H9 (cell line): ENCODE measurements around the gene CCDC28B. TPM values are rescaled to one million over a fixed set of nuclear protein-coding genes. Genes with fewer than 3 reads are reported as not detected.

ENCODE experiments used
- DNase-seq: peaks from one replicate; pipeline ENCODE4 v3.0.0-alpha.2; 2017
- H2AFZ ChIP-seq: one replicate; pipeline ENCODE4 v1.6.1; 2013; ENCODE audit warnings: mild to moderate bottlenecking, low read length, control low read depth, moderate library complexity
- H2AK5ac ChIP-seq: 2 replicates; pipeline ENCODE4 v1.6.1; 2013; ENCODE audit warnings: low read length, control low read depth, mixed read lengths; ENCODE audit not compliant: insufficient read length
- H2BK120ac ChIP-seq: one replicate; pipeline ENCODE4 v1.6.1; 2013; ENCODE audit warnings: low read depth, mild to moderate bottlenecking, low read length, control low read depth, inconsistent platforms; ENCODE audit not compliant: poor library complexity, severe bottlenecking
- H2BK12ac ChIP-seq: 2 replicates; pipeline ENCODE4 v1.6.1; 2013; ENCODE audit warnings: low read length, control low read depth, mixed read lengths, low read depth; ENCODE audit not compliant: insufficient read length
- H2BK15ac ChIP-seq: 2 replicates; pipeline ENCODE4 v1.6.1; 2013; ENCODE audit warnings: low read depth, low read length, control low read depth
- H2BK20ac ChIP-seq: one replicate; pipeline ENCODE4 v1.6.1; 2013; ENCODE audit warnings: low read depth, mild to moderate bottlenecking, low read length, control low read depth, inconsistent platforms; ENCODE audit not compliant: poor library complexity, severe bottlenecking
- H2BK5ac ChIP-seq: 2 replicates; pipeline ENCODE4 v1.6.1; 2013; ENCODE audit warnings: low read length, control low read depth, mixed read lengths; ENCODE audit not compliant: insufficient read length
- H3K14ac ChIP-seq: 2 replicates; pipeline ENCODE4 v1.6.1; 2013; ENCODE audit warnings: low read length, control low read depth; ENCODE audit not compliant: insufficient read depth
- H3K18ac ChIP-seq: 2 replicates; pipeline ENCODE4 v1.6.1; 2013; ENCODE audit warnings: low read depth, mild to moderate bottlenecking, mixed read lengths, low read length, control low read depth; ENCODE audit not compliant: insufficient read length
- H3K23ac ChIP-seq: 2 replicates; pipeline ENCODE4 v1.6.1; 2013; ENCODE audit warnings: low read length, control low read depth, mixed read lengths, low read depth; ENCODE audit not compliant: insufficient read length
- H3K23me2 ChIP-seq: 2 replicates; pipeline ENCODE4 v1.6.1; 2013; ENCODE audit warnings: low read depth, mild to moderate bottlenecking, mixed read lengths, low read length, control low read depth; ENCODE audit not compliant: insufficient read length, poor library complexity, severe bottlenecking
- H3K27ac ChIP-seq: 2 replicates; pipeline ENCODE4 v1.5.1; 2013; ENCODE audit warnings: low read length, control low read depth, mixed read lengths, low read depth; ENCODE audit not compliant: insufficient read length
- H3K27me3 ChIP-seq: 2 replicates; pipeline ENCODE4 v1.6.1; 2013; ENCODE audit warnings: low read length, control low read depth, inconsistent platforms; ENCODE audit not compliant: insufficient read depth
- H3K4ac ChIP-seq: 2 replicates; pipeline ENCODE4 v1.6.1; 2013; ENCODE audit warnings: low read depth, mild to moderate bottlenecking, control low read depth, inconsistent platforms, low read length, moderate library complexity
- H3K4me1 ChIP-seq: 2 replicates; pipeline ENCODE4 v1.6.1; 2013; ENCODE audit warnings: low read length, control low read depth, inconsistent platforms; ENCODE audit not compliant: insufficient read depth
- H3K4me2 ChIP-seq: 2 replicates; pipeline ENCODE4 v1.6.1; 2013; ENCODE audit warnings: low read length, control low read depth, mixed read lengths; ENCODE audit not compliant: insufficient read length, insufficient read depth
- H3K56ac ChIP-seq: 2 replicates; pipeline ENCODE4 v1.6.1; 2013; ENCODE audit warnings: low read depth, mild to moderate bottlenecking, mixed read lengths, low read length, control low read depth; ENCODE audit not compliant: insufficient read length
- H3K79me1 ChIP-seq: 2 replicates; pipeline ENCODE4 v1.6.1; 2013; ENCODE audit warnings: low read depth, mild to moderate bottlenecking, moderate library complexity, low read length, control low read depth, inconsistent platforms; ENCODE audit not compliant: insufficient read depth, poor library complexity, severe bottlenecking
- H3K79me2 ChIP-seq: 2 replicates; pipeline ENCODE4 v1.6.1; 2013; ENCODE audit warnings: low read length, control low read depth, inconsistent platforms; ENCODE audit not compliant: insufficient read depth
- H3K9ac ChIP-seq: 2 replicates; pipeline ENCODE4 v1.6.1; 2013; ENCODE audit warnings: low read length, control low read depth, mixed read lengths; ENCODE audit not compliant: insufficient read length; ENCODE audit errors: extremely low read depth
- H3K9me3 ChIP-seq: one replicate; pipeline ENCODE4 v1.6.1; 2013; ENCODE audit warnings: low read depth, low read length, inconsistent platforms; ENCODE audit not compliant: control insufficient read depth
- H3T11ph ChIP-seq: one replicate; pipeline ENCODE4 v1.6.1; 2013; ENCODE audit warnings: mild to moderate bottlenecking, low read length, control low read depth, inconsistent platforms
- H4K20me1 ChIP-seq: one replicate; pipeline ENCODE4 v1.6.1; 2013; ENCODE audit not compliant: control insufficient read depth, insufficient read length, insufficient read depth
- H4K5ac ChIP-seq: 2 replicates; pipeline ENCODE4 v1.6.1; 2013; ENCODE audit warnings: low read depth, mild to moderate bottlenecking, mixed read lengths, low read length, control low read depth; ENCODE audit not compliant: insufficient read length
- H4K8ac ChIP-seq: replicated peaks from 2 replicates; pipeline ENCODE4 v1.6.1; 2013; ENCODE audit warnings: low read length, control low read depth, mixed read lengths, low read depth; ENCODE audit not compliant: insufficient read length
- H4K91ac ChIP-seq: 2 replicates; pipeline ENCODE4 v1.6.1; 2013; ENCODE audit warnings: low read depth, mild to moderate bottlenecking, moderate library complexity, mixed read lengths, low read length, control low read depth; ENCODE audit not compliant: insufficient read length
- H3K27ac Mint-ChIP-seq, 3 experiments: 2 replicates in 2 of 3; 3 replicates in 1 of 3; pipeline ENCODE4 v1.8.0; 2020 to 2021; ENCODE audit warnings: mixed read lengths in 3 of 3, mild to moderate bottlenecking in 1 of 3, moderate library complexity in 1 of 3
- H3K27me3 Mint-ChIP-seq: 2 replicates; pipeline ENCODE4 v1.8.0; 2021; ENCODE audit warnings: low read depth, mild to moderate bottlenecking, moderate library complexity, mixed read lengths
- H3K36me3 Mint-ChIP-seq, 3 experiments: 2 replicates in 2 of 3; 3 replicates in 1 of 3; pipeline ENCODE4 v1.8.0; 2020 to 2021; ENCODE audit warnings: low read depth in 3 of 3, mixed read lengths in 3 of 3; ENCODE audit not compliant: insufficient read depth in 1 of 3
- H3K4me1 Mint-ChIP-seq, 2 experiments: 2 replicates each; pipeline ENCODE4 v1.8.0; 2020; ENCODE audit warnings: mixed read lengths in 2 of 2
- H3K4me3 Mint-ChIP-seq, 2 experiments: 2 replicates in 1 of 2; 3 replicates in 1 of 2; pipeline ENCODE4 v1.8.0; 2020 to 2021; ENCODE audit warnings: mild to moderate bottlenecking in 2 of 2, mixed read lengths in 2 of 2, moderate library complexity in 1 of 2
- H3K9me3 Mint-ChIP-seq, 2 experiments: 2 replicates in 1 of 2; 3 replicates in 1 of 2; pipeline ENCODE4 v1.8.0; 2020; ENCODE audit warnings: mild to moderate bottlenecking in 2 of 2, mixed read lengths in 2 of 2, moderate library complexity in 1 of 2
- CTCF ChIP-seq: fragments of 200-600 bp; sonication (generic); conservative IDR thresholded peaks from 3 replicates; pipeline ENCODE4 v1.8.0; 2021; ENCODE audit warnings: antibody characterized with exemption, mild to moderate bottlenecking
- WGBS: extraction: QIAGEN DNeasy Blood & Tissue Kit; methylation state at CpG from one replicate; pipeline ENCODE4 v1.1.7; 2013; ENCODE audit warnings: missing lambda C conversion rate, low lambda C conversion rate, mixed read lengths; ENCODE audit not compliant: insufficient read length; ENCODE audit errors: extremely low coverage; 5-methylcytosine and 5-hydroxymethylcytosine counted together
- total RNA-seq: library from RNA; stranded (reverse); gene quantifications from 2 replicates; pipeline ENCODE4 v1.2.1, GENCODE V29; 2021

The CCDC28B gene
- total RNA-seq, 1 experiment from 2014 or later: 20.7 TPM

DNA sequence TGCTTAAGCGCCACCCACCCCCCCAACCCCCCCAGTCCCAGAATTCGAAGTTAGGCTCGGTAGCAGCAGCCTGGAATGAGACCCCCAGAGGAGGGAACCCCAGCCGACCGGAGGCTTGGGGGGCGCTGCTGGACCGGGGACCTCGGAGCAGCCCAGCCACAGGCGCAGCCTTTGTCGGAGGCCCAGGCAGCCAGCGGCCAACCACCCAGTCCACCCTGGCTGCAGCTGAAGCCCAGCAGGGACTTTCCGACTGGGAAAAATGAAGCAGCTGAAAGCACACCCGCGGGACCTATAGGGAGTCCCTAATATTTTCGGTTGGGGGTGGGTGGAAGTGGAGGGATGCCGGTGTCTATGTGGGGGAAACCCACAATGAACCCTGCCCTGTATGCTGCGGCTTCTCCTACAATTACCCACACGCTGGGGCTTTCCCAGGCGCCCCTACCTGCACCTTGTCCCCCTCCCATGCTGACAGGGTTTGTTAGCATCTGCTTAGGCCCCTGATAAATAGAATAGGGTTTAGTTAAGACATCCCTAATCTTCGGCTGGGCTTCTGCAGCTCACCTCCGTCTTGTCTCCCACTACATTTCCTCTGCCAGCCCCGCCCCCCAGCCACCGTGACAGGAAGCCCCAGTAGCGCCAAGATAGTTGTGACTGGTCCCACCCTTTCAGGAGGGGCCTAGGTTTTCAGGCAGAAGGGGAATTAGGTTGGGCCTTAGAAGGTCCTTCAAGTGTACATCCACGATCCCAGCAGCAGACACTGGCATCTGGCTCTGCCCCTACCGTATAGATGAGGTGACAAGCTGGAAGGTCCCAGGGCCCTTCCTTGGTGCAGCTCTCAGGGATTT is 838 bp downstream of the CCDC28B start:
- Histone ChIP-seq H3K4ac (no peak overlapping the region), H3K23me2 (peaks cover 13% of the 10 kb centered on the region), H3K4me2 (peak overlapping the region; percentile 56), H3K18ac (no peak overlapping the region), H3K56ac (no peak overlapping the region), H3K9ac (no peak overlapping the region), H3K79me1 (no peaks in the 10 kb centered on the region), H2AFZ (no peak overlapping the region), H3K9me3 (no peaks in the 10 kb centered on the region), H4K91ac (no peak overlapping the region), H2BK5ac (no peak overlapping the region), H4K20me1 (no peaks in the 10 kb centered on the region), H3K23ac (no peak overlapping the region), H2BK120ac (no peak overlapping the region), H3K27ac (no peak overlapping the region), H2BK20ac (no peak overlapping the region), H3K79me2 (no peaks in the 10 kb centered on the region), H4K8ac (no peak overlapping the region), H3K14ac (no peak overlapping the region), H4K5ac (no peak overlapping the region), H3T11ph (no peak overlapping the region), H2BK15ac (no peak overlapping the region), H3K4me1 (peaks cover 2% of the 10 kb centered on the region; the same call in 1 of the 2 replicates), H2AK5ac (no peak overlapping the region), H3K27me3 (no peaks in the 10 kb centered on the region; the same call in 1 of the 2 replicates), H2BK12ac (no peak overlapping the region)
- Mint-ChIP-seq H3K4me1 (peaks cover 43 to 45% of the 10 kb centered on the region in 2 experiments), H3K9me3 (no peaks in the 10 kb centered on the region), H3K4me3 (peak overlapping the region; percentile 69 to 81), H3K36me3 (peaks cover 6 to 25% (median 19%) of the 10 kb centered on the region in 3 experiments; a peak in 6 of 7 replicates), H3K27ac (peak overlapping the region in 1 of 3 experiments; percentile 71; a peak in 2 of 7 replicates), H3K27me3 (peaks cover 12% of the 10 kb centered on the region)
- DNase-seq: peak; percentile 78
- TF ChIP-seq CTCF: no peak
- WGBS: no CpG with 5 or more reads among the region's 26 CpGs
